MM.1S (cell line): ENCODE measurements around the gene PSMA7.

ENCODE experiments used
- EZH2phosphoT487 ChIP-seq: fragments of 300-600 bp; sonication (generic); IDR thresholded peaks from 2 replicates; pipeline ENCODE4 v1.6.1; 2018; ENCODE audit warnings: antibody characterized with exemption, low read length
- TF ChIP-seq, protein P1 (sequence below): fragments of 300-600 bp; sonication (generic); IDR thresholded peaks from 2 replicates; pipeline ENCODE4 v1.5.1; 2016; ENCODE audit warnings: antibody characterized with exemption, low read length, mixed read lengths

DNA sequence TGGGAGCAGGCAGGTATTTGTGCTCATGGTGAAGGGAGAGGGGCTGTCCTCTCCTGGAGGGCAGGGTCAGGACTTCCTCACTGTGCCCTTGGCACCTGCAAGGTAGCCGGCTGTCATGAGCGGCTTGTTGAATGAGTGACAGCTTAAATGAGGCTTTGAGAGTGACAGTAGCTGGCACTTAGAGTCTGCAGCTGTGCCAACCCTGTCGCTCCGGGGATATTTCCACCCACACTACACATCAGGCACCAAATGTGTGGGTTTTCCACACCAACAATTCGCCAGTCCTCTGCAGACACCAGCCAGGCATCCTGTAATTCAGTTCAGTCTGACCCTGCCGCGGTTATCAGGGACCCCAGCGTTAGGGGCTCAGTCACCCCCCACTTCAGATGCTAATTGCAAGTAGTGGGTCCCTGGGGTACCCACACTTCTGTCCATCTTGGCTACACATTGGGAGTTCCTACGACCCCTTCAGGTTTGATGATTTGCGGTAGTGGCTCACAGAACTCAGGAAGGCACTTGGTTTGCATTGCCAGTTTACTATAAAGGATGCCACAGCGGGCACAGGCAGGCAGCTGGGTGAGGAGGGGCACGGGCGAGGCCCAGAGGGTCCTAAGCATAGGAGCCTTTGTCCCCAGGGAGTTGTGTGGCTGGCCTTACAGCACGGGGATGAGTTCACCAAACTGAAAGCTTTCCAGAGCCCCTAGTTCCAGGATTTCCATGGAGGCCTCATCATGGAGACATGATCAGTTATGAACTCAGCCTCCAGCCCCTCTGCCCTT, 48.8 kb upstream of the PSMA7 start:
- TF ChIP-seq, protein P1, sequence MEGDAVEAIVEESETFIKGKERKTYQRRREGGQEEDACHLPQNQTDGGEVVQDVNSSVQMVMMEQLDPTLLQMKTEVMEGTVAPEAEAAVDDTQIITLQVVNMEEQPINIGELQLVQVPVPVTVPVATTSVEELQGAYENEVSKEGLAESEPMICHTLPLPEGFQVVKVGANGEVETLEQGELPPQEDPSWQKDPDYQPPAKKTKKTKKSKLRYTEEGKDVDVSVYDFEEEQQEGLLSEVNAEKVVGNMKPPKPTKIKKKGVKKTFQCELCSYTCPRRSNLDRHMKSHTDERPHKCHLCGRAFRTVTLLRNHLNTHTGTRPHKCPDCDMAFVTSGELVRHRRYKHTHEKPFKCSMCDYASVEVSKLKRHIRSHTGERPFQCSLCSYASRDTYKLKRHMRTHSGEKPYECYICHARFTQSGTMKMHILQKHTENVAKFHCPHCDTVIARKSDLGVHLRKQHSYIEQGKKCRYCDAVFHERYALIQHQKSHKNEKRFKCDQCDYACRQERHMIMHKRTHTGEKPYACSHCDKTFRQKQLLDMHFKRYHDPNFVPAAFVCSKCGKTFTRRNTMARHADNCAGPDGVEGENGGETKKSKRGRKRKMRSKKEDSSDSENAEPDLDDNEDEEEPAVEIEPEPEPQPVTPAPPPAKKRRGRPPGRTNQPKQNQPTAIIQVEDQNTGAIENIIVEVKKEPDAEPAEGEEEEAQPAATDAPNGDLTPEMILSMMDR: no peak
- TF ChIP-seq EZH2phosphoT487: no peak
